H7 (cell line): ENCODE data around the gene GAL3ST1. TPM values are rescaled to one million over a fixed set of nuclear protein-coding genes. Genes with fewer than 3 reads are reported as not detected.
"Not testable (repeated sequence)": the region's sequence is repeated elsewhere in the genome, so short reads cannot be mapped to it uniquely, and the experiment has no call there.

Experiments used
- DNase-seq: peaks from one replicate; pipeline ENCODE4 v3.0.0; 2012
- H3K27me3 ChIP-seq: 2 replicates; pipeline ENCODE4 v1.6.0; 2011; ENCODE audit warnings: mild to moderate bottlenecking, low read length; ENCODE audit not compliant: control insufficient read depth, insufficient read depth
- H3K36me3 ChIP-seq: replicated peaks from 2 replicates; pipeline ENCODE4 v1.5.1; 2011; ENCODE audit warnings: low read length; ENCODE audit not compliant: control insufficient read depth, insufficient read depth
- H3K4me3 ChIP-seq: 2 replicates; pipeline ENCODE4 v1.5.1; 2011; ENCODE audit warnings: low read depth, mild to moderate bottlenecking, control low read depth, low read length, moderate library complexity; ENCODE audit not compliant: insufficient read depth
- total RNA-seq: library from RNA; depleted of rRNA; stranded (reverse); fragments of >200 nt; shearing (Covaris generic); gene quantifications from 2 replicates; pipeline ENCODE4 v1.2.3, GENCODE V29; 2014; rRNA removed

Gene GAL3ST1
- total RNA-seq = 8.4 and 11.9 TPM in 2 replicates

GRCh38 chr22:30574095-30574981 is at the start of gene GAL3ST1:
TSS of gene GAL3ST1 (minus strand) at chr22:30574665. CDS start at chr22:30557392, 17,273 bp downstream.
- DNase-seq = peak; percentile 99
- Histone ChIP-seq H3K36me3 (peaks cover 19% of the 10 kb centered on the region), H3K27me3 (no peaks in the 10 kb centered on the region), H3K4me3 (peak within 1 kb of the TSS; percentile 57)

- not testable (repeated sequence) for H3K36me3 ChIP-seq
These were observed 45.4 kb upstream of the GAL3ST1 start for GRCh38 chr22:30619909-30620308.

GRCh38 chr22:30617819-30618218 is 43.4 kb upstream of the GAL3ST1 start:
- no peak for DNase-seq
- no peaks in the 10 kb centered on the region for H3K27me3 ChIP-seq
- H3K36me3 ChIP-seq = peaks cover 5% of the 10 kb centered on the region
- no peak overlapping the region for H3K4me3 ChIP-seq

More at GRCh38 chr22:30619909-30620308, 45.4 kb upstream of the GAL3ST1 start:
- DNase-seq, H3K27me3 ChIP-seq, H3K4me3 ChIP-seq: not testable (repeated sequence)

- DNase-seq = peak; percentile 7
- peaks cover 8% of the 10 kb centered on the region for H3K36me3 ChIP-seq
- no peak overlapping the region for H3K4me3 ChIP-seq
- no peaks in the 10 kb centered on the region for H3K27me3 ChIP-seq
These were observed 41.1 kb upstream of the GAL3ST1 start for GRCh38 chr22:30615543-30615954.

GRCh38 chr22:30614879-30615278 is 40.4 kb upstream of the GAL3ST1 start:
- Histone ChIP-seq H3K4me3 (no peak overlapping the region), H3K27me3 (no peaks in the 10 kb centered on the region), H3K36me3 (peaks cover 8% of the 10 kb centered on the region)
- no peak for DNase-seq

GRCh38 chr22:30614268-30614667 is 39.8 kb upstream of the GAL3ST1 start:
- H3K27me3 ChIP-seq = no peaks in the 10 kb centered on the region
- H3K36me3 ChIP-seq = peaks cover 7% of the 10 kb centered on the region
- peak; percentile 7 for DNase-seq
- H3K4me3 ChIP-seq = no peak overlapping the region

- H3K4me3 ChIP-seq = no peak overlapping the region
- no peaks in the 10 kb centered on the region for H3K27me3 ChIP-seq
- peaks cover 5% of the 10 kb centered on the region for H3K36me3 ChIP-seq
- peak; percentile 53 for DNase-seq
These were observed 38.3 kb upstream of the GAL3ST1 start for GRCh38 chr22:30612789-30613188.

- peaks cover 3% of the 10 kb centered on the region for H3K36me3 ChIP-seq
- H3K27me3 ChIP-seq = no peaks in the 10 kb centered on the region
- no peak overlapping the region for H3K4me3 ChIP-seq
- DNase-seq = no peak
These were observed 36.7 kb upstream of the GAL3ST1 start for GRCh38 chr22:30611197-30611596.

GRCh38 chr22:30610299-30610698 is 35.8 kb upstream of the GAL3ST1 start:
- H3K27me3 ChIP-seq = no peaks in the 10 kb centered on the region
- no peak overlapping the region for H3K4me3 ChIP-seq
- H3K36me3 ChIP-seq = peaks cover 3% of the 10 kb centered on the region
- DNase-seq = no peak

GRCh38 chr22:30609260-30610185 is 35.1 kb upstream of the GAL3ST1 start:
- no peak overlapping the region for H3K4me3 ChIP-seq
- peak; percentile 60 for DNase-seq
- peaks cover 3% of the 10 kb centered on the region for H3K36me3 ChIP-seq
- no peaks in the 10 kb centered on the region for H3K27me3 ChIP-seq

GRCh38 chr22:30607939-30608338 is 33.5 kb upstream of the GAL3ST1 start:
- peaks cover 3% of the 10 kb centered on the region for H3K36me3 ChIP-seq
- no peak overlapping the region for H3K4me3 ChIP-seq
- no peaks in the 10 kb centered on the region for H3K27me3 ChIP-seq
- DNase-seq = no peak

GRCh38 chr22:30607300-30607930 is 33.0 kb upstream of the GAL3ST1 start:
- peaks cover 3% of the 10 kb centered on the region for H3K36me3 ChIP-seq
- H3K4me3 ChIP-seq = peak overlapping the region; percentile 54
- H3K27me3 ChIP-seq = no peaks in the 10 kb centered on the region
- DNase-seq = no peak

- peak; percentile 93 for DNase-seq
- H3K36me3 ChIP-seq = peaks cover 3% of the 10 kb centered on the region
- no peaks in the 10 kb centered on the region for H3K27me3 ChIP-seq
- peak within 1 kb of the TSS; percentile 54 for H3K4me3 ChIP-seq
These were observed 32.2 kb upstream of the GAL3ST1 start, which contains the start of gene TCN2 for GRCh38 chr22:30606455-30607299. TSS of gene TCN2 (plus strand) at chr22:30607174. CDS start at chr22:30607332, 158 bp downstream.
